Left lung (tissue), 10 donors: ENCODE results near the gene ATRNL1. TPM values are rescaled to one million over a fixed set of nuclear protein-coding genes. Genes with fewer than 3 reads are reported as not detected.
"Not testable (repeated sequence)": the region's sequence is repeated elsewhere in the genome, so short reads cannot be mapped to it uniquely, and the experiment has no call there.

ENCODE experiments used
- ATAC-seq: fragments of 200-7000 bp; cut with Tn5 transposase; one replicate; pipeline ENCODE4 v1.9.1; 2020; ENCODE audit warnings: moderate library complexity
- DNase-seq, 4 donors: peaks; one replicate each; pipeline ENCODE4 v3.0.0-alpha.2; 2013 to 2020
- H3K27ac ChIP-seq, 2 donors: fragments of 200-600 bp; sonication (generic) in 1 of 2; one replicate each; pipeline versions ENCODE4 v1.5.0 to v1.8.0; 2020 to 2021
- H3K27me3 ChIP-seq, 2 donors: fragments of 200-600 bp; sonication (generic) in 1 of 2; one replicate each; pipeline versions ENCODE4 v1.5.0 to v1.8.0; 2020 to 2021
- H3K36me3 ChIP-seq, 2 donors: fragments of 200-600 bp; sonication (generic) in 1 of 2; one replicate each; pipeline versions ENCODE4 v1.5.0 to v1.8.0; 2020 to 2021
- H3K4me1 ChIP-seq, 2 donors: fragments of 200-600 bp; one replicate each; pipeline ENCODE4 v1.8.0; 2021
- H3K4me3 ChIP-seq, 2 donors: fragments of 200-600 bp; sonication (generic) in 1 of 2; one replicate each; pipeline versions ENCODE4 v1.5.0 to v1.8.0; 2020 to 2021; ENCODE audit warnings: mild to moderate bottlenecking in 1 of 2
- H3K9me3 ChIP-seq, 2 donors: fragments of 200-600 bp; sonication (generic) in 1 of 2; one replicate each; pipeline versions ENCODE4 v1.5.0 to v1.8.0; 2020 to 2021
- intact Hi-C, 2 donors: fragments of 100-400 bp; cut with DNase I; formaldehyde crosslinking; loops; one replicate each; pipeline versions ENCODE4 v1.11.2 to v1.14.2; 2022
- polyA plus RNA-seq, 6 donors: library from polyadenylated mRNA; unstranded; fragments of 120-200 nt; gene quantifications; one replicate each; pipeline ENCODE4 v1.2.1, GENCODE V29; 2013; ENCODE audit not compliant: insufficient read length in 6 of 6
- total RNA-seq, 2 donors: library from RNA; stranded (reverse); fragmentation: NEBNext Ultra II Directional; extraction: Animal tissue kit (Norgen Biotek cat#: 25700); gene quantifications; one replicate each; pipeline ENCODE4 v1.2.1, GENCODE V29; 2021
- TF ChIP-seq, protein P1 (sequence below), 2 donors: fragments of 200-600 bp; sonication (generic) in 1 of 2; IDR thresholded peaks; one replicate each; pipeline versions ENCODE4 v1.5.0 to v1.8.0; 2021; ENCODE audit warnings: antibody characterized with exemption in 2 of 2
- donor health status: DM: no; HTN: yes; CAD: no.
- donor health status: DM: no; HTN: no; CAD: no.

ATRNL1 gene
- total and polyA plus RNA-seq, 8 donors = 0.26 to 6.7 (median 5.1) TPM

DNA sequence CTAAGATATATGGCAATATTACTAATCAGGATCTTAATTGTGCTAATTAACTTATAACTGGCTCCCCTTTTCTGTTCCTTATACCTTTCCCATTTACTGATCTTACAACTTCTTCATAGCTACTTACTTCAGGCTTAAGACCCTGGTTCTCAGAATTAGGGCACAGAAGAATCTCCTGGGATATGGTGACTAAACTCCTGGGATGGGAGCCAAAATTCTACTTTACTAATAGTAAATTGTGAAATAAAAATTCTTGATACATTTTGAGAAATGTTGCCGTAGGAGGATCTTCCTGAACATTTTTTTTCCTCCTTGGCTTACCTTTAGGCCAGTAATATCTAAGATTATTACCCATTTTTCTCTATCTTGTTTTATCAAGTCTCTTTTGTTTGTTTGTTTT, 309.5 kb downstream of the ATRNL1 start:
- ATAC-seq (no peak), DNase-seq (peak in 2 of 4 donors; percentile 0 to 3)
- TF ChIP-seq, protein P1, sequence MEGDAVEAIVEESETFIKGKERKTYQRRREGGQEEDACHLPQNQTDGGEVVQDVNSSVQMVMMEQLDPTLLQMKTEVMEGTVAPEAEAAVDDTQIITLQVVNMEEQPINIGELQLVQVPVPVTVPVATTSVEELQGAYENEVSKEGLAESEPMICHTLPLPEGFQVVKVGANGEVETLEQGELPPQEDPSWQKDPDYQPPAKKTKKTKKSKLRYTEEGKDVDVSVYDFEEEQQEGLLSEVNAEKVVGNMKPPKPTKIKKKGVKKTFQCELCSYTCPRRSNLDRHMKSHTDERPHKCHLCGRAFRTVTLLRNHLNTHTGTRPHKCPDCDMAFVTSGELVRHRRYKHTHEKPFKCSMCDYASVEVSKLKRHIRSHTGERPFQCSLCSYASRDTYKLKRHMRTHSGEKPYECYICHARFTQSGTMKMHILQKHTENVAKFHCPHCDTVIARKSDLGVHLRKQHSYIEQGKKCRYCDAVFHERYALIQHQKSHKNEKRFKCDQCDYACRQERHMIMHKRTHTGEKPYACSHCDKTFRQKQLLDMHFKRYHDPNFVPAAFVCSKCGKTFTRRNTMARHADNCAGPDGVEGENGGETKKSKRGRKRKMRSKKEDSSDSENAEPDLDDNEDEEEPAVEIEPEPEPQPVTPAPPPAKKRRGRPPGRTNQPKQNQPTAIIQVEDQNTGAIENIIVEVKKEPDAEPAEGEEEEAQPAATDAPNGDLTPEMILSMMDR (IDR thresholded peaks at IDR 0.05) = no peak
- no peaks in the 10 kb centered on the region for H3K9me3 ChIP-seq
- H3K36me3 ChIP-seq = no peaks in the 10 kb centered on the region
- intact Hi-C loops = no loop called here
- H3K4me3 ChIP-seq = no peak overlapping the region
- H3K27me3 ChIP-seq = no peaks in the 10 kb centered on the region
- H3K27ac ChIP-seq = no peak overlapping the region
- H3K4me1 ChIP-seq = no peaks in the 10 kb centered on the region

DNA sequence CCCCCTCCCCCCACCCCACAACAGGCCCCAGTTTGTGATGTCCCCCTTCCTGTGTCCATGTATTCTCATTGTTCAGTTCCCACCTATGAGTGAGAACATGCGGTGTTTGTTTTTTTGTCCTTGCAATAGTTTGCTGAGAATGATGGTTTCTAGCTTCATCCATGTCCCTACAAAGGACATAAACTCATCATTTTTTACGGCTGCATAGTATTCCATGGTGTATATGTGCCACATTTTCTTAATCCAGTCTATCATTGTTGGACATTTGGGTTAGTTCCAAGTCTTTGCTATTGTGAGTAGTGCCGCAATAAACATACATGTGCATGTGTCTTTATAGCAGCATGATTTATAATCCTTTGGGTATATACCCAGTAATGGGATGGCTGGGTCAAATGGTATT, 312.7 kb downstream of the ATRNL1 start:
- ATAC-seq, intact Hi-C loops, H3K27me3 ChIP-seq, H3K36me3 ChIP-seq, H3K4me3 ChIP-seq, H3K27ac ChIP-seq, H3K4me1 ChIP-seq, DNase-seq: not testable (repeated sequence)
- peaks cover 0 to 14% of the 10 kb centered on the region in 2 donors for H3K9me3 ChIP-seq

- intact Hi-C loops = no loop called here
- no peak for ATAC-seq
- no peak overlapping the region for H3K27ac ChIP-seq
- H3K4me3 ChIP-seq = no peak overlapping the region
- H3K4me1 ChIP-seq = no peaks in the 10 kb centered on the region
- no peaks in the 10 kb centered on the region for H3K36me3 ChIP-seq
- H3K9me3 ChIP-seq = peaks cover 0 to 14% of the 10 kb centered on the region in 2 donors
- TF ChIP-seq, protein P1 (IDR thresholded peaks at IDR 0.05) = no peak
- H3K27me3 ChIP-seq = no peaks in the 10 kb centered on the region
- no peak for DNase-seq
Measured at GRCh38 chr10:115409347-115409746, 316.2 kb downstream of the ATRNL1 start.

DNA sequence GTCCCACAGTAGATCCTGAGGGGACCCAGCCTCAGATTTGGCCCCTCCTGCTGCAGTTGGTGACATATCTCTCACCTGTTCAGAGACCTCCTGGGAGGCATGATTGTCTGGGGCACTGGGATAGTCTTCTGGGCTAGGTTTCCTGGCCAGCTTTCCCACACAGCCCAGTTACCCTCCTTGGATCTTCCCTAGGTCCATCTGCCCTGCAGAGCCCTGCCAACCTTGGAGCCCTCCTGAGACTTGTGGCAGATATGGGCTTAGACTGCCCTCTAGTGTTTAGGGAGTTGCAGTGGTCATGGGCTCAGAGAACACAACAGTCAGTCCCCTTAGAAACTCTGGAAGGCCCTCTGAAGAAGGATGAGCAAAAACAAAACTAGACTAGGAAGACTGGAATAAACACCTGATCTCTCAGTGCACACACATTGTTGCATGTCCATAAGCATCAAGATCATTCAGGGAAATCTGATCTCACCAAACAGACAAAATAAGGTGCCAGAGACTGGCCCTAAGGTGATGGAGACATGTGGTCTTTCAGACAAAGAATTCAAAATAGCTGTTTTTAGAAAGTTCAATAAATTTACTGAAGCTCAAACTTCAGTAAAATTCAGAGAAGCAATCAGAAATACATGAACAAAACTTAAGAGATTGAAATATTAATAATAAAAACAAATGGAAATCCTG, 324.6 kb downstream of the ATRNL1 start:
- ATAC-seq (peak; percentile 85), DNase-seq (peak in 1 of 4 donors; percentile 7)
- intact Hi-C loops = no loop called here
- H3K4me1 ChIP-seq = no peaks in the 10 kb centered on the region
- no peaks in the 10 kb centered on the region for H3K9me3 ChIP-seq
- TF ChIP-seq, protein P1 (IDR thresholded peaks at IDR 0.05) = peak in 1 of 2 donors; percentile 27
- no peaks in the 10 kb centered on the region for H3K27me3 ChIP-seq
- H3K36me3 ChIP-seq = no peaks in the 10 kb centered on the region
- no peak overlapping the region for H3K27ac ChIP-seq
- no peak overlapping the region for H3K4me3 ChIP-seq

GRCh38 chr10:115422624-115423023, 329.5 kb downstream of the ATRNL1 start:
- Histone ChIP-seq H3K9me3 (no peaks in the 10 kb centered on the region), H3K27me3 (no peaks in the 10 kb centered on the region), H3K4me3 (no peak overlapping the region), H3K27ac (no peak overlapping the region), H3K36me3 (no peaks in the 10 kb centered on the region), H3K4me1 (no peaks in the 10 kb centered on the region)
- TF ChIP-seq, protein P1 (IDR thresholded peaks at IDR 0.05) = no peak
- ATAC-seq = no peak
- DNase-seq = no peak
- intact Hi-C loops = no loop called here

GRCh38 chr10:115427611-115428010, 334.4 kb downstream of the ATRNL1 start:
- no peaks in the 10 kb centered on the region for H3K36me3 ChIP-seq
- H3K4me1 ChIP-seq = no peaks in the 10 kb centered on the region
- H3K27me3 ChIP-seq = no peaks in the 10 kb centered on the region
- no peaks in the 10 kb centered on the region for H3K9me3 ChIP-seq
- intact Hi-C loops = no loop called here
- TF ChIP-seq, protein P1 (IDR thresholded peaks at IDR 0.05) = no peak
- no peak overlapping the region for H3K4me3 ChIP-seq
- H3K27ac ChIP-seq = no peak overlapping the region
- ATAC-seq (no peak), DNase-seq (no peak)
